Mammary epithelial cell (primary cell): ENCODE measurements around the gene GHRL.

Experiments used
- CTCF ChIP-seq, 2 donors: IDR thresholded peaks in 1 of 2; conservative IDR thresholded peaks in 1 of 2; 2 replicates each; pipeline ENCODE4 v1.5.1; 2011 to 2012; ENCODE audit warnings: inconsistent platforms in 2 of 2, low read length in 2 of 2, mild to moderate bottlenecking in 2 of 2, control low read depth in 1 of 2, low read depth in 1 of 2; ENCODE audit not compliant: insufficient read depth in 1 of 2; ENCODE audit errors: extremely low read depth in 1 of 2
- EZH2 ChIP-seq: IDR thresholded peaks from 2 replicates; pipeline ENCODE4 v1.6.1; 2012; ENCODE audit warnings: low read length, inconsistent platforms, borderline replicate concordance

DNA sequence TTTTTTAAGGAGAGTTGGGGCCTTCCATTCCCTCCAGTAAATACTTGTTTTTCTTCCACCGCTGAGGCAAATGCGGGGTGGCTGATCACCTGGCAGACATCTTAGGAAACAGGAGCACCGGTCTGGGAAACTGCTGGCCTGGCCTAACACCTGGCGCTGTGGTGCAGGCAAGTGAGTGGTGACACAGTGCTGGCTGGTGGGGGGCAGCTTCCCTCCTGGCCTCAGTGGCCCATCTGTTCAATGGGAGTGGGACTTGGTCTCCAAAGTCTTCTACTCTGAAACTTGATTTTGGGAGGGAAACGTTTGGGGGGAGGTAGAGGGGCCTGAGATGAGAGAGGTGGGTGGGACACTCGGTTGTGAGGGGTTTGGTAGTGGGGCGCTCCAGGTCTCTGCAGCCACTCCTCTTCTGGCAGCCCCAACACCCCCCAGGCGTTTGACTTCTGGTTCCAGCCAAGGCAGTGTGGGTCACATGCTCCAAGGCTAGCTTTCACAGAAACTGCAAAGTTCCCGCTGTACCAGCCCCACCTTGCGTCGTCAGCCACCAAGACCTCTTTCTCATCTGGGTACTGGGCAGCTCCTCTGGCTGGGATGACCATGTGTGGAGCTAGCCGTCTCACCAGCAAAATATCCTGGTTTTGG is 4.7 kb downstream of the GHRL start:
- no peak for TF ChIP-seq CTCF (conservative IDR thresholded peaks at IDR 0.05 in 1 of 2, IDR thresholded peaks at IDR 0.05 in 1 of 2; ENCODE audit: extremely low read depth in 1 of 2, insufficient read depth in 1 of 2, low read depth in 1 of 2, low read length in 2 of 2)
- TF ChIP-seq EZH2 = no peak
